ENCODE measurements around the gene PSAP.

GRCh38 chr10:71863203-71863602, 12.2 kb upstream of the PSAP start:
- TF ChIP-seq, protein P1, sequence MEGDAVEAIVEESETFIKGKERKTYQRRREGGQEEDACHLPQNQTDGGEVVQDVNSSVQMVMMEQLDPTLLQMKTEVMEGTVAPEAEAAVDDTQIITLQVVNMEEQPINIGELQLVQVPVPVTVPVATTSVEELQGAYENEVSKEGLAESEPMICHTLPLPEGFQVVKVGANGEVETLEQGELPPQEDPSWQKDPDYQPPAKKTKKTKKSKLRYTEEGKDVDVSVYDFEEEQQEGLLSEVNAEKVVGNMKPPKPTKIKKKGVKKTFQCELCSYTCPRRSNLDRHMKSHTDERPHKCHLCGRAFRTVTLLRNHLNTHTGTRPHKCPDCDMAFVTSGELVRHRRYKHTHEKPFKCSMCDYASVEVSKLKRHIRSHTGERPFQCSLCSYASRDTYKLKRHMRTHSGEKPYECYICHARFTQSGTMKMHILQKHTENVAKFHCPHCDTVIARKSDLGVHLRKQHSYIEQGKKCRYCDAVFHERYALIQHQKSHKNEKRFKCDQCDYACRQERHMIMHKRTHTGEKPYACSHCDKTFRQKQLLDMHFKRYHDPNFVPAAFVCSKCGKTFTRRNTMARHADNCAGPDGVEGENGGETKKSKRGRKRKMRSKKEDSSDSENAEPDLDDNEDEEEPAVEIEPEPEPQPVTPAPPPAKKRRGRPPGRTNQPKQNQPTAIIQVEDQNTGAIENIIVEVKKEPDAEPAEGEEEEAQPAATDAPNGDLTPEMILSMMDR (IDR thresholded peaks at IDR 0.05 in 8 of 11, conservative IDR thresholded peaks at IDR 0.05 in 3 of 11), result no peak
- no peak for TF ChIP-seq POLR2A (IDR thresholded peaks at IDR 0.05)

Data from spleen (tissue), 7 donors.